ENCODE data around the gene VTI1A. TPM values are rescaled to one million over a fixed set of nuclear protein-coding genes. Genes with fewer than 3 reads are reported as not detected.

The VTI1A gene
- total RNA-seq, 1 experiment from 2014 or later, result 22.0 TPM

- Histone ChIP-seq H2AFZ (ENCODE audit: low read length) (no peak overlapping the region), H3T11ph (ENCODE audit: low read length) (no peak overlapping the region), H2AK5ac (ENCODE audit: insufficient read length, low read length) (no peak overlapping the region), H3K79me2 (ENCODE audit: insufficient read depth, low read length) (no peaks in the 10 kb centered on the region), H2BK120ac (ENCODE audit: low read depth, low read length, poor library complexity, severe bottlenecking) (no peak overlapping the region), H2BK5ac (ENCODE audit: insufficient read length, low read length) (no peak overlapping the region), H3K27ac (ENCODE audit: insufficient read length, low read depth, low read length) (no peak overlapping the region), H4K91ac (ENCODE audit: insufficient read length, low read depth, low read length) (no peak overlapping the region), H4K20me1 (ENCODE audit: control insufficient read depth, insufficient read depth, insufficient read length) (no peaks in the 10 kb centered on the region), H3K9me3 (ENCODE audit: control insufficient read depth, low read depth, low read length) (no peaks in the 10 kb centered on the region), H2BK15ac (ENCODE audit: low read depth, low read length) (no peak overlapping the region), H3K56ac (ENCODE audit: insufficient read length, low read depth, low read length) (no peak overlapping the region), H2BK20ac (ENCODE audit: low read depth, low read length, poor library complexity, severe bottlenecking) (no peak overlapping the region), H4K8ac (replicated peaks; ENCODE audit: insufficient read length, low read depth, low read length) (no peak overlapping the region), H3K9ac (ENCODE audit: extremely low read depth, insufficient read length, low read length) (no peak overlapping the region), H3K18ac (ENCODE audit: insufficient read length, low read depth, low read length) (no peak overlapping the region), H3K27me3 (ENCODE audit: insufficient read depth, low read length) (no peaks in the 10 kb centered on the region), H3K23ac (ENCODE audit: insufficient read length, low read depth, low read length) (no peak overlapping the region), H3K79me1 (ENCODE audit: insufficient read depth, low read depth, low read length, poor library complexity, severe bottlenecking) (no peaks in the 10 kb centered on the region), H3K23me2 (ENCODE audit: insufficient read length, low read depth, low read length, poor library complexity, severe bottlenecking) (no peaks in the 10 kb centered on the region), H3K4me2 (ENCODE audit: insufficient read depth, insufficient read length, low read length) (no peak overlapping the region), H2BK12ac (ENCODE audit: insufficient read length, low read depth, low read length) (no peak overlapping the region), H3K4ac (ENCODE audit: low read depth, low read length) (no peak overlapping the region), H3K14ac (ENCODE audit: insufficient read depth, low read length) (no peak overlapping the region), H4K5ac (ENCODE audit: insufficient read length, low read depth, low read length) (no peak overlapping the region), H3K4me1 (ENCODE audit: insufficient read depth, low read length) (peaks cover 5% of the 10 kb centered on the region; the same call in 1 of the 2 replicates)
- Mint-ChIP-seq H3K36me3 (ENCODE audit: insufficient read depth in 1 of 3, low read depth in 3 of 3) (no peaks in the 10 kb centered on the region), H3K4me1 (peaks cover 50 to 56% of the 10 kb centered on the region in 2 experiments), H3K9me3 (no peaks in the 10 kb centered on the region), H3K4me3 (no peak overlapping the region), H3K27ac (no peak overlapping the region), H3K27me3 (ENCODE audit: low read depth) (no peaks in the 10 kb centered on the region)
- no CpG with 5 or more reads among the region's 4 CpGs for WGBS (ENCODE audit: extremely low coverage, insufficient read length, low lambda C conversion rate)
- no peak for DNase-seq
- no peak for TF ChIP-seq CTCF (conservative IDR thresholded peaks at IDR 0.05)
These were observed 138.1 kb downstream of the VTI1A start for GRCh38 chr10:112585126-112585525.

All from H9 (cell line).